Measurements from ENCODE around the gene AMT.

AMT gene

DNA sequence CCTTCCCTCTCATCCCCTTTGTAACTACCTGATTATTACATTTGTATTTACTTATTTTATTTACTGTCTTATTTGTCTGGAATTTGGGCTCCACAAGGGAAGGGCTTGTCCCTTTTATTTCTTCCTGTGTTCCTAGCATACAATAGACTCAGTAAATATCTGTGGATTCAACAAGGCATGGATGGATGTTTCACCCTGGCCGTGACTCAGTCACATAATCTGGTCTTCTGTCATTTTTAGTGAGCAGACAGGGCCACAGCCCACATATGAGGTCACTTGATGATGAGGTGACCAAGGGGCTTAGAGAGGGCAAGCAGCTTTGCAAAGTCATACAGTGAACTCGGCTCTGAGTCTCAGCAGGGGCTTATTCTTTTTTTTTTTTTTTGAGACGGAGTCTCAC lies 39.9 kb upstream of the AMT start:
- peaks cover 37% of the 10 kb centered on the region for H3K4me1 ChIP-seq (ENCODE audit: insufficient read depth, insufficient read length)

GRCh38 chr3:49461443-49462171 lies 39.3 kb upstream of the AMT start:
- H3K4me3 ChIP-seq (ENCODE audit: insufficient read length, low read depth) = peak overlapping the region; percentile 16
- peak; percentile 84 for DNase-seq (ENCODE audit: low read depth, low spot score)
- H3K4me1 ChIP-seq (ENCODE audit: insufficient read depth, insufficient read length) = peaks cover 35% of the 10 kb centered on the region
- no peaks in the 10 kb centered on the region for H3K27me3 ChIP-seq (ENCODE audit: insufficient read depth, insufficient read length)
- TF ChIP-seq ZNF274 (IDR thresholded peaks at IDR 0.05; ENCODE audit: low read depth, low read length) (no peak), SUZ12 (IDR thresholded peaks at IDR 0.05; ENCODE audit: extremely low read depth, insufficient read depth, insufficient read length) (no peak), YY1 (IDR thresholded peaks at IDR 0.05; ENCODE audit: insufficient read depth, insufficient read length) (no peak)
- H3K9ac ChIP-seq (ENCODE audit: insufficient read length, low read depth) = peak overlapping the region; percentile 80
- H3K36me3 ChIP-seq (ENCODE audit: insufficient read depth, insufficient read length, low read length) = no peaks in the 10 kb centered on the region
- H3K9me3 ChIP-seq (ENCODE audit: insufficient read depth, low read length) = no peaks in the 10 kb centered on the region

More for the DNA sequence above, 39.9 kb upstream of the AMT start:
- TF ChIP-seq SUZ12 (IDR thresholded peaks at IDR 0.05; ENCODE audit: extremely low read depth, insufficient read depth, insufficient read length) = no peak
- no peak for TF ChIP-seq ZNF274 (IDR thresholded peaks at IDR 0.05; ENCODE audit: low read depth, low read length)
- TF ChIP-seq YY1 (IDR thresholded peaks at IDR 0.05; ENCODE audit: insufficient read depth, insufficient read length) = no peak
- Histone ChIP-seq H3K9ac (ENCODE audit: insufficient read length, low read depth) (peak overlapping the region; percentile 80), H3K36me3 (ENCODE audit: insufficient read depth, insufficient read length, low read length) (no peaks in the 10 kb centered on the region), H3K4me3 (ENCODE audit: insufficient read length, low read depth) (no peak overlapping the region), H3K27me3 (ENCODE audit: insufficient read depth, insufficient read length) (no peaks in the 10 kb centered on the region), H3K9me3 (ENCODE audit: insufficient read depth, low read length) (no peaks in the 10 kb centered on the region)
- no peak for DNase-seq (ENCODE audit: low read depth, low spot score)

DNA sequence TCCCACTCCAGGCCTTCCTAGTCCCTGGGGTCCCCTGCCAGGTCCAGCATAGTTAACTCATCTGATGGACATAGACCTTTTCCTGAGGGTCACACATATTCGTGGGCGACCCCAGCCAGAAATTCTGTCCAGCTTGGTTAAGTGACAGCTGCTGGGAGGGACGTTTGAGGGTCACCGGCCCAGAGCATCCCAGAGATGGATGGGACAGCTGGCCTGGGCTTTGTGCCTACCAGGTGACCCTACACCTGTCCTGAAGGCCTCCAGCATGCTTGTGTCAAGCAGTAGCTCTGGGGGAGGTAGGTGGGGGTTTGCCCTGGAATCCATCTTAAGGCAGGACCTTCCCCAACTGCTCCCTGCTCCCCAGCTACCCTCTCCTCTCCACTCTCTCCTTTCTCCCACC lies 38.7 kb upstream of the AMT start:
- no peak for TF ChIP-seq SUZ12 (IDR thresholded peaks at IDR 0.05; ENCODE audit: extremely low read depth, insufficient read depth, insufficient read length)
- no peak for TF ChIP-seq ZNF274 (IDR thresholded peaks at IDR 0.05; ENCODE audit: low read depth, low read length)
- TF ChIP-seq YY1 (IDR thresholded peaks at IDR 0.05; ENCODE audit: insufficient read depth, insufficient read length) = no peak
- Histone ChIP-seq H3K9ac (ENCODE audit: insufficient read length, low read depth) (peak overlapping the region; percentile 80), H3K9me3 (ENCODE audit: insufficient read depth, low read length) (no peaks in the 10 kb centered on the region), H3K36me3 (ENCODE audit: insufficient read depth, insufficient read length, low read length) (no peaks in the 10 kb centered on the region), H3K27me3 (ENCODE audit: insufficient read depth, insufficient read length) (no peaks in the 10 kb centered on the region), H3K4me1 (ENCODE audit: insufficient read depth, insufficient read length) (peaks cover 32% of the 10 kb centered on the region), H3K4me3 (ENCODE audit: insufficient read length, low read depth) (peak overlapping the region; percentile 16)
- DNase-seq (ENCODE audit: low read depth, low spot score) = no peak

- no peaks in the 10 kb centered on the region for H3K36me3 ChIP-seq (ENCODE audit: insufficient read depth, insufficient read length, low read length)
- no peak for TF ChIP-seq ZNF274 (IDR thresholded peaks at IDR 0.05; ENCODE audit: low read depth, low read length)
- no peak for TF ChIP-seq SUZ12 (IDR thresholded peaks at IDR 0.05; ENCODE audit: extremely low read depth, insufficient read depth, insufficient read length)
- TF ChIP-seq YY1 (IDR thresholded peaks at IDR 0.05; ENCODE audit: insufficient read depth, insufficient read length) = no peak
- peaks cover 29% of the 10 kb centered on the region for H3K4me1 ChIP-seq (ENCODE audit: insufficient read depth, insufficient read length)
- DNase-seq (ENCODE audit: low read depth, low spot score) = no peak
- no peak overlapping the region for H3K4me3 ChIP-seq (ENCODE audit: insufficient read length, low read depth)
- H3K27me3 ChIP-seq (ENCODE audit: insufficient read depth, insufficient read length) = no peaks in the 10 kb centered on the region
- no peaks in the 10 kb centered on the region for H3K9me3 ChIP-seq (ENCODE audit: insufficient read depth, low read length)
- H3K9ac ChIP-seq (ENCODE audit: insufficient read length, low read depth) = no peak overlapping the region
Measured at GRCh38 chr3:49460188-49460890, 38.1 kb upstream of the AMT start.

- no peaks in the 10 kb centered on the region for H3K9me3 ChIP-seq (ENCODE audit: insufficient read depth, low read length)
- no peak overlapping the region for H3K4me3 ChIP-seq (ENCODE audit: insufficient read length, low read depth)
- no peaks in the 10 kb centered on the region for H3K27me3 ChIP-seq (ENCODE audit: insufficient read depth, insufficient read length)
- H3K4me1 ChIP-seq (ENCODE audit: insufficient read depth, insufficient read length) = peaks cover 35% of the 10 kb centered on the region
- no peak overlapping the region for H3K9ac ChIP-seq (ENCODE audit: insufficient read length, low read depth)
- no peaks in the 10 kb centered on the region for H3K36me3 ChIP-seq (ENCODE audit: insufficient read depth, insufficient read length, low read length)
- DNase-seq (ENCODE audit: low read depth, low spot score) = no peak
- no peak for TF ChIP-seq YY1 (IDR thresholded peaks at IDR 0.05; ENCODE audit: insufficient read depth, insufficient read length)
- no peak for TF ChIP-seq ZNF274 (IDR thresholded peaks at IDR 0.05; ENCODE audit: low read depth, low read length)
- no peak for TF ChIP-seq SUZ12 (IDR thresholded peaks at IDR 0.05; ENCODE audit: extremely low read depth, insufficient read depth, insufficient read length)
Measured at GRCh38 chr3:49456466-49456865, 34.2 kb upstream of the AMT start.

DNA sequence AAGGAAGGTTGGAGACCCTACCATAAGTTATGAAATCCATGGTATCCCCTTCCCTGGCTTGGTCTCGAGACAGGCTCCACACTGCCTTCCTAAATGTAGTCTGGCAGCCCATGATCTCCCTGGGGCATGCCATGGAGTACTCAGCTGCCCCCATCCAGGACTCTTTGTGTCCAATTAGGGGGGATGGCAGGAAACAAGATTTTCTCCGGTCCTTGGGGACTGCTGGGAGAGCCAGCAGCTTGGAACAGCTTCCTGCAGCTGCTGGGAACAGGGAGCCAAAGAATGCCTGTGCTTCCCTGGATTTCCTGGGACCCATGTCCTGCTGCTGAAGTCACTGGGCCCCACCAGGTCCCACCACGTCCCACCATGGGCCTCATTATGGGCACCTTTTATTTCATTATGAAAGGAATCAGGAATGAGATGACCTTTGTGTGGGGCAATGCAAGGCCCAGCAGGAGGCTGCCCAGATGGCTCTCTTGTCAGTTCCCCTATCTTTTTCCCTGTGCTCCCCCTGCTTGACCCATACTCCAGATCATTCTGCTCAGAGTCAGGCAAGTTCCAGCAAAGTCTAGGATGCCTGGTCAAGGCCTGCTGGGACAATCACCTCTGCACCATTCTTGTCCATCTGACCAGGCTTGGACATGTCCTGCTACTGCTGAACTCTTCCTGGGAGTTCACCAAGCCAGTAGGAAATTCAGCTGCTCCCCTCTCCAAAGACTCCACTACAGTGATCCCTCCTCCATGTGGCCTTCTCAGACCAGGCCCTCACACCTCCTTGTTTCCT lies 32.8 kb upstream of the AMT start:
- H3K36me3 ChIP-seq (ENCODE audit: insufficient read depth, insufficient read length, low read length) = no peaks in the 10 kb centered on the region
- TF ChIP-seq ZNF274 (IDR thresholded peaks at IDR 0.05; ENCODE audit: low read depth, low read length) = no peak
- no peak for TF ChIP-seq SUZ12 (IDR thresholded peaks at IDR 0.05; ENCODE audit: extremely low read depth, insufficient read depth, insufficient read length)
- no peak overlapping the region for H3K4me3 ChIP-seq (ENCODE audit: insufficient read length, low read depth)
- peaks cover 22% of the 10 kb centered on the region for H3K4me1 ChIP-seq (ENCODE audit: insufficient read depth, insufficient read length)
- no peaks in the 10 kb centered on the region for H3K27me3 ChIP-seq (ENCODE audit: insufficient read depth, insufficient read length)
- DNase-seq (ENCODE audit: low read depth, low spot score) = no peak
- no peaks in the 10 kb centered on the region for H3K9me3 ChIP-seq (ENCODE audit: insufficient read depth, low read length)
- peak overlapping the region; percentile 12 for H3K9ac ChIP-seq (ENCODE audit: insufficient read length, low read depth)

- peaks cover 18% of the 10 kb centered on the region for H3K4me1 ChIP-seq (ENCODE audit: insufficient read depth, insufficient read length)
- no peaks in the 10 kb centered on the region for H3K27me3 ChIP-seq (ENCODE audit: insufficient read depth, insufficient read length)
- TF ChIP-seq ZNF274 (IDR thresholded peaks at IDR 0.05; ENCODE audit: low read depth, low read length) (no peak), SUZ12 (IDR thresholded peaks at IDR 0.05; ENCODE audit: extremely low read depth, insufficient read depth, insufficient read length) (no peak), YY1 (IDR thresholded peaks at IDR 0.05; ENCODE audit: insufficient read depth, insufficient read length) (no peak)
- no peaks in the 10 kb centered on the region for H3K36me3 ChIP-seq (ENCODE audit: insufficient read depth, insufficient read length, low read length)
- H3K9ac ChIP-seq (ENCODE audit: insufficient read length, low read depth) = no peak overlapping the region
- H3K9me3 ChIP-seq (ENCODE audit: insufficient read depth, low read length) = no peaks in the 10 kb centered on the region
- no peak for DNase-seq (ENCODE audit: low read depth, low spot score)
- H3K4me3 ChIP-seq (ENCODE audit: insufficient read length, low read depth) = no peak overlapping the region
Measured at GRCh38 chr3:49454458-49454857, 32.2 kb upstream of the AMT start.

All from NT2/D1 (cell line).